GM23338 (cell line): ENCODE measurements around the gene LPAR1. TPM values are rescaled to one million over a fixed set of nuclear protein-coding genes. Genes with fewer than 3 reads are reported as not detected.

ENCODE experiments used
- ATAC-seq: fragments of 200-7000 bp; cut with Tn5 transposase; 3 replicates; pipeline ENCODE4 v1.9.1; 2020
- DNase-seq: peaks from one replicate; pipeline ENCODE4 v3.0.0-alpha.2; 2015; ENCODE audit warnings: low spot score
- H2AFZ ChIP-seq: fragments of 200-600 bp; sonication (generic); 2 replicates; pipeline ENCODE4 v1.8.0; 2016; ENCODE audit warnings: antibody characterized with exemption, mild to moderate bottlenecking, moderate library complexity
- H3F3A ChIP-seq: fragments of 200-600 bp; sonication (generic); replicated peaks from 2 replicates; pipeline ENCODE4 v1.8.0; 2017; ENCODE audit warnings: antibody characterized with exemption, mixed run types, low read depth
- H3K27ac ChIP-seq: fragments of 200-600 bp; sonication (generic); 2 replicates; pipeline ENCODE4 v1.6.1; 2016; ENCODE audit warnings: low read depth
- H3K27me3 ChIP-seq: fragments of 200-600 bp; sonication (generic); 2 replicates; pipeline ENCODE4 v1.8.0; 2016; ENCODE audit warnings: mild to moderate bottlenecking, mixed run types, moderate library complexity; ENCODE audit not compliant: insufficient read depth
- H3K36me3 ChIP-seq: fragments of 200-600 bp; sonication (generic); 2 replicates; pipeline ENCODE4 v1.8.0; 2016; ENCODE audit warnings: mild to moderate bottlenecking; ENCODE audit not compliant: insufficient read depth
- H3K4me1 ChIP-seq: fragments of 200-600 bp; sonication (generic); 2 replicates; pipeline ENCODE4 v1.8.0; 2016; ENCODE audit warnings: mild to moderate bottlenecking, moderate library complexity; ENCODE audit not compliant: insufficient read depth
- H3K4me2 ChIP-seq: fragments of 200-600 bp; sonication (generic); 2 replicates; pipeline ENCODE4 v1.7.1; 2017; ENCODE audit warnings: mixed run types
- H3K4me3 ChIP-seq: fragments of 200-600 bp; sonication (generic); 2 replicates; pipeline ENCODE4 v1.6.1; 2016; ENCODE audit warnings: mixed run types
- H3K79me2 ChIP-seq: fragments of 200-600 bp; sonication (generic); replicated peaks from 2 replicates; pipeline ENCODE4 v1.8.0; 2017; ENCODE audit warnings: mild to moderate bottlenecking; ENCODE audit not compliant: insufficient read depth
- H3K9me2 ChIP-seq: fragments of 200-600 bp; sonication (generic); 2 replicates; pipeline ENCODE4 v1.8.0; 2017; ENCODE audit not compliant: insufficient read depth
- H4K20me1 ChIP-seq: fragments of 200-600 bp; sonication (generic); replicated peaks from 2 replicates; pipeline ENCODE4 v1.8.0; 2017; ENCODE audit warnings: mild to moderate bottlenecking; ENCODE audit not compliant: insufficient read depth
- H3K27ac Mint-ChIP-seq: 2 replicates; pipeline ENCODE4 v1.8.0; 2020; ENCODE audit warnings: inconsistent platforms, mild to moderate bottlenecking, moderate library complexity, mixed read lengths
- H3K27me3 Mint-ChIP-seq: 3 replicates; pipeline ENCODE4 v1.8.0; 2022; ENCODE audit warnings: low read depth, mild to moderate bottlenecking, moderate library complexity, mixed read lengths, inconsistent platforms; ENCODE audit not compliant: insufficient read depth, poor library complexity
- H3K36me3 Mint-ChIP-seq: 3 replicates; pipeline ENCODE4 v1.8.0; 2021; ENCODE audit warnings: low read depth, mild to moderate bottlenecking, inconsistent platforms, moderate library complexity, mixed read lengths
- H3K4me1 Mint-ChIP-seq: 3 replicates; pipeline ENCODE4 v1.8.0; 2020; ENCODE audit warnings: mild to moderate bottlenecking, inconsistent platforms, mixed read lengths
- H3K4me3 Mint-ChIP-seq: 3 replicates; pipeline ENCODE4 v1.8.0; 2021; ENCODE audit warnings: moderate library complexity, mild to moderate bottlenecking, inconsistent platforms, mixed read lengths
- H3K9me3 Mint-ChIP-seq: 3 replicates; pipeline ENCODE4 v1.8.0; 2020; ENCODE audit warnings: moderate library complexity, mild to moderate bottlenecking, inconsistent platforms, mixed read lengths
- CREB1 ChIP-seq: fragments of 250-450 bp; sonication (Bioruptor Pico); IDR thresholded peaks from 2 replicates; pipeline ENCODE4 v1.5.0; 2020; ENCODE audit warnings: low read depth, mild to moderate bottlenecking, moderate library complexity
- CTCF ChIP-seq, 2 experiments: fragments of 200-600 bp in 1 of 2; sonication (generic) in 1 of 2; conservative IDR thresholded peaks; 2 replicates each; pipeline versions ENCODE4 v1.5.1 to v1.6.1; 2016 to 2017; ENCODE audit warnings: antibody characterized with exemption in 2 of 2, low read depth in 2 of 2, mild to moderate bottlenecking in 2 of 2, moderate library complexity in 1 of 2
- EZH2 ChIP-seq: fragments of 200-600 bp; sonication (generic); IDR thresholded peaks from one replicate; pipeline ENCODE4 v1.8.0; 2017; ENCODE audit warnings: antibody characterized with exemption, mild to moderate bottlenecking, low read depth; ENCODE audit not compliant: unreplicated experiment
- EZH2phosphoT487 ChIP-seq: fragments of 200-600 bp; sonication (generic); IDR thresholded peaks from one replicate; pipeline ENCODE4 v1.8.1; 2018; ENCODE audit warnings: antibody characterized with exemption; ENCODE audit not compliant: unreplicated experiment
- JUNB ChIP-seq: IDR thresholded peaks from one replicate; pipeline ENCODE4 v1.6.1; 2016; ENCODE audit warnings: antibody characterized with exemption; ENCODE audit not compliant: unreplicated experiment
- REST ChIP-seq: IDR thresholded peaks from one replicate; pipeline ENCODE4 v1.6.1; 2018; ENCODE audit warnings: antibody characterized with exemption; ENCODE audit not compliant: unreplicated experiment
- STAT1 ChIP-seq: IDR thresholded peaks from one replicate; pipeline ENCODE4 v1.6.1; 2016; ENCODE audit warnings: antibody characterized with exemption; ENCODE audit not compliant: unreplicated experiment
- ZNF331 ChIP-seq: fragments of 250-450 bp; sonication (Bioruptor Pico); IDR thresholded peaks from 2 replicates; pipeline ENCODE4 v1.5.0; 2020; ENCODE audit warnings: low read depth, mild to moderate bottlenecking, moderate library complexity
- ZNF462 ChIP-seq: fragments of 250-450 bp; sonication (Bioruptor Pico); IDR thresholded peaks from 2 replicates; pipeline ENCODE4 v1.5.0; 2020; ENCODE audit warnings: mild to moderate bottlenecking, moderate library complexity
- polyA plus RNA-seq: library from polyadenylated mRNA; unstranded; fragments of >200 nt; fragmentation: Nextera tagmentation; extraction: Ambion mirVana; gene quantifications from 2 replicates; pipeline ENCODE4 v1.2.1, GENCODE V29; 2016
- total RNA-seq: library from RNA; depleted of rRNA; stranded (reverse); fragments of >200 nt; shearing (Covaris generic); gene quantifications from 2 replicates; pipeline ENCODE4 v1.2.3, GENCODE V29; 2014

LPAR1 gene
- total and polyA plus RNA-seq, 2 experiments from 2014 or later: 1.0 to 3.8 TPM

GRCh38 chr9:110971705-110972104 is 66.6 kb downstream of the LPAR1 start (continued):
- TF ChIP-seq ZNF462 (CRISPR knock-in tag) (no peak), EZH2 (no peak), JUNB (no peak)

GRCh38 chr9:110971234-110971633 is 67.0 kb downstream of the LPAR1 start:
- no peak overlapping the region for H2AFZ ChIP-seq
- H3K79me2 ChIP-seq: no peaks in the 10 kb centered on the region
- H3K27me3 Mint-ChIP-seq: no peaks in the 10 kb centered on the region
- no peaks in the 10 kb centered on the region for H4K20me1 ChIP-seq
- peaks cover 10% of the 10 kb centered on the region; the same call in 2 of the 3 replicates for H3K4me1 Mint-ChIP-seq
- no peaks in the 10 kb centered on the region for H3K27me3 ChIP-seq
- H3F3A ChIP-seq: no peaks in the 10 kb centered on the region
- H3K9me2 ChIP-seq: no peaks in the 10 kb centered on the region
- no peak overlapping the region for H3K4me2 ChIP-seq
- H3K27ac ChIP-seq: no peak overlapping the region
- peaks cover 7% of the 10 kb centered on the region; the same call in 1 of the 2 replicates for H3K4me1 ChIP-seq
- DNase-seq: no peak
- no peaks in the 10 kb centered on the region for H3K36me3 Mint-ChIP-seq
- no peak overlapping the region for H3K27ac Mint-ChIP-seq
- TF ChIP-seq EZH2phosphoT487 (no peak), EZH2 (no peak), CREB1 (CRISPR knock-in tag) (no peak), ZNF331 (CRISPR knock-in tag) (no peak), STAT1 (no peak), JUNB (no peak), REST (no peak), CTCF (conservative IDR thresholded peaks at IDR 0.05; ENCODE audit: low read depth in 2 of 2) (no peak)
- H3K36me3 ChIP-seq: no peaks in the 10 kb centered on the region
- H3K4me3 ChIP-seq: no peak overlapping the region
- no peak overlapping the region for H3K4me3 Mint-ChIP-seq
- no peaks in the 10 kb centered on the region for H3K9me3 Mint-ChIP-seq
- no peak for ATAC-seq
